Measurements from ENCODE around the gene CHRNB1.

Gene CHRNB1

DNA sequence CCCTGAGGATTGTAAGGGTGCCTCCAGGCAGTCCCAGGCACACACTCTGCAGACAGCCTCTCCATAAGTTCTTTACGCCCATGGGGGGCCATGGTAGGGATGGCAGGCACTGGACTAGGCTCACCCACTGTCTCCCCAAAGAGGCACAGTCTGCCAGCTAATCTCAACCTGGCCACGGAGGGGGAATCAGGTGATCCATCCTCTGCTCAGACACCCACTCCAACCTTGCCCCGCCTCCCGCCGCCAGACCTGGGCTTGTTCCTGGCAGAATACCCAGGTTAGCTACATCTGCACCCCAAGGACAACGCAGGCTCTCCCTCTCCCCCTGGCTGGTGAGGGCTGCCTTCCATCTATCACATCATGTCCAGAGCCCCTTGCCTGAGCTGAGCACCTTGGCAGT is 36.0 kb upstream of the CHRNB1 start:
- Histone ChIP-seq H3K4me3 (ENCODE audit: low read length, poor library complexity, severe bottlenecking) (no peak overlapping the region), H3K9ac (ENCODE audit: low read depth, low read length, poor library complexity, severe bottlenecking) (no peak overlapping the region), H3K9me2 (replicated peaks; ENCODE audit: low read depth, low read length) (no peaks in the 10 kb centered on the region), H3K4me2 (ENCODE audit: low read depth, low read length, poor library complexity, severe bottlenecking) (no peak overlapping the region), H3K79me2 (ENCODE audit: insufficient read depth, low read length) (no peaks in the 10 kb centered on the region), H4K20me1 (ENCODE audit: insufficient read depth, low read length, poor library complexity, severe bottlenecking) (peaks cover 3% of the 10 kb centered on the region), H3K27me3 (ENCODE audit: insufficient read depth, low read length, poor library complexity, severe bottlenecking) (no peaks in the 10 kb centered on the region), H3K4me1 (ENCODE audit: insufficient read depth, low read length, poor library complexity, severe bottlenecking) (peaks cover 11% of the 10 kb centered on the region), H3K9me3 (ENCODE audit: insufficient read depth, low read depth, low read length) (no peaks in the 10 kb centered on the region), H2AFZ (ENCODE audit: low read length) (no peak overlapping the region), H3F3A (ENCODE audit: low read depth) (no peaks in the 10 kb centered on the region), H3K36me3 (ENCODE audit: insufficient read depth, low read length) (no peaks in the 10 kb centered on the region)
- TF ChIP-seq EZH2phosphoT487 (IDR thresholded peaks at IDR 0.05; ENCODE audit: borderline replicate concordance) (no peak), CTCF (conservative IDR thresholded peaks at IDR 0.05; ENCODE audit: low read length) (no peak)

GRCh38 chr17:7409716-7410115 is 35.1 kb upstream of the CHRNB1 start:
- no peaks in the 10 kb centered on the region for H3K9me3 ChIP-seq (ENCODE audit: insufficient read depth, low read depth, low read length)
- no peak overlapping the region for H3K4me2 ChIP-seq (ENCODE audit: low read depth, low read length, poor library complexity, severe bottlenecking)
- H3K9ac ChIP-seq (ENCODE audit: low read depth, low read length, poor library complexity, severe bottlenecking) = no peak overlapping the region
- no peaks in the 10 kb centered on the region for H3K9me2 ChIP-seq (replicated peaks; ENCODE audit: low read depth, low read length)
- H3K36me3 ChIP-seq (ENCODE audit: insufficient read depth, low read length) = no peaks in the 10 kb centered on the region
- H2AFZ ChIP-seq (ENCODE audit: low read length) = no peak overlapping the region
- H4K20me1 ChIP-seq (ENCODE audit: insufficient read depth, low read length, poor library complexity, severe bottlenecking) = peaks cover 3% of the 10 kb centered on the region
- peaks cover 11% of the 10 kb centered on the region for H3K4me1 ChIP-seq (ENCODE audit: insufficient read depth, low read length, poor library complexity, severe bottlenecking)
- H3K79me2 ChIP-seq (ENCODE audit: insufficient read depth, low read length) = no peaks in the 10 kb centered on the region
- TF ChIP-seq CTCF (conservative IDR thresholded peaks at IDR 0.05; ENCODE audit: low read length) (no peak), EZH2phosphoT487 (IDR thresholded peaks at IDR 0.05; ENCODE audit: borderline replicate concordance) (no peak)
- H3K4me3 ChIP-seq (ENCODE audit: low read length, poor library complexity, severe bottlenecking) = no peak overlapping the region
- no peaks in the 10 kb centered on the region for H3F3A ChIP-seq (ENCODE audit: low read depth)
- H3K27me3 ChIP-seq (ENCODE audit: insufficient read depth, low read length, poor library complexity, severe bottlenecking) = no peaks in the 10 kb centered on the region

GRCh38 chr17:7410634-7411426 is 34.0 kb upstream of the CHRNB1 start:
- TF ChIP-seq CTCF (conservative IDR thresholded peaks at IDR 0.05; ENCODE audit: low read length) (no peak), EZH2phosphoT487 (IDR thresholded peaks at IDR 0.05; ENCODE audit: borderline replicate concordance) (no peak)
- no peak overlapping the region for H3K4me3 ChIP-seq (ENCODE audit: low read length, poor library complexity, severe bottlenecking)
- no peaks in the 10 kb centered on the region for H3K9me3 ChIP-seq (ENCODE audit: insufficient read depth, low read depth, low read length)
- no peak overlapping the region for H2AFZ ChIP-seq (ENCODE audit: low read length)
- H3K9ac ChIP-seq (ENCODE audit: low read depth, low read length, poor library complexity, severe bottlenecking) = no peak overlapping the region
- H3K79me2 ChIP-seq (ENCODE audit: insufficient read depth, low read length) = no peaks in the 10 kb centered on the region
- peaks cover 2% of the 10 kb centered on the region for H3K4me1 ChIP-seq (ENCODE audit: insufficient read depth, low read length, poor library complexity, severe bottlenecking)
- H3K4me2 ChIP-seq (ENCODE audit: low read depth, low read length, poor library complexity, severe bottlenecking) = no peak overlapping the region
- no peaks in the 10 kb centered on the region for H3K36me3 ChIP-seq (ENCODE audit: insufficient read depth, low read length)
- no peaks in the 10 kb centered on the region for H3K27me3 ChIP-seq (ENCODE audit: insufficient read depth, low read length, poor library complexity, severe bottlenecking)
- no peaks in the 10 kb centered on the region for H3K9me2 ChIP-seq (replicated peaks; ENCODE audit: low read depth, low read length)
- peaks cover under 1% of the 10 kb centered on the region for H4K20me1 ChIP-seq (ENCODE audit: insufficient read depth, low read length, poor library complexity, severe bottlenecking)
- no peaks in the 10 kb centered on the region for H3F3A ChIP-seq (ENCODE audit: low read depth)
